ENCODE data around the gene KIF16B.

Gene KIF16B

DNA sequence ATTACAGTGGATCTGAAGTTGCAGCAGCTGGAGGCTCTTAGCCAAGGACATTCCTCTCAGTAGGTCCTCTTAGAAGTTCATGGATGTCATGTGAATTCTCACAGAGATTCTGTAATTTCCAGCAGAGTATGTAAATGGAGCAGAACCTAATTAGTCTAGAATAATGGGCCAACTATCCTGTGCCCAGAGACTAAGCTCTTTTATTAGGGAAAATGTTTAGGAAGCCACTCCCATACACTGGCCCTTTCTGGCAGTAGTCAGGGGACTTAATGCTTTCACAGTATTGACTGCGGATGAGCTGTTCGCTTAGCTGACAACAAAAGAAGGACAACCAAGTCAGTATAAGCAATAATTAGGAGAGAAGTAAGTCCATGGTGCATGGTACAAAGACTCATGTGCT is 43.8 kb upstream of the KIF16B start:
- in situ Hi-C loops (cut with HindIII; ENCODE audit: low pct_ligation_motif_present, low sequenced_read_pairs): no loop called here
- Histone ChIP-seq H3K4me3 (ENCODE audit: low read depth, low read length) (no peak overlapping the region), H3K27ac (no peak overlapping the region), H3K27me3 (replicated peaks) (no peaks in the 10 kb centered on the region), H3K36me3 (replicated peaks) (no peaks in the 10 kb centered on the region)
- DNase-seq: no peak
- TF ChIP-seq CTCF (IDR thresholded peaks at IDR 0.05; ENCODE audit: low read depth, low read length, missing control alignments): no peak

DNA sequence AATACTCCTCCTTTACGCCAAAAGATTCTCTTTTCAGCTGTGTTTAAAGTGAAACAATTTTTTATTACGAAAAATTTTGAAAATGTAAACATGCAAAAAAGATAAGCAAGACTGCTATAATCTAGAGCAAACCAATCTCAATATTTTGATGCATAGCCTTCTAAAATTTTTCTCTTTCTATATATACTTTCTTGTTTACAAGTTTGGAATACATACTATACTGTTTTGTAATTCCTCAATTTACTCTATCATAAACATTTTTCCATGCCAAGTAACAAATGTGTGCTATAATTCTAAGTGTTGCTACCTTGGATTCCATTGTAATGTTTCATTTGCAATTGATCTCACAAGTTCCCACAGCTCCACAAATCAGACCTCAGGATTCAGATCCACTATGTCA is 43.1 kb upstream of the KIF16B start:
- Histone ChIP-seq H3K27ac (no peak overlapping the region), H3K36me3 (replicated peaks) (no peaks in the 10 kb centered on the region), H3K27me3 (replicated peaks) (no peaks in the 10 kb centered on the region), H3K4me3 (ENCODE audit: low read depth, low read length) (no peak overlapping the region)
- no peak for DNase-seq
- in situ Hi-C loops (cut with HindIII; ENCODE audit: low pct_ligation_motif_present, low sequenced_read_pairs): no loop called here
- TF ChIP-seq CTCF (IDR thresholded peaks at IDR 0.05; ENCODE audit: low read depth, low read length, missing control alignments): no peak

DNA sequence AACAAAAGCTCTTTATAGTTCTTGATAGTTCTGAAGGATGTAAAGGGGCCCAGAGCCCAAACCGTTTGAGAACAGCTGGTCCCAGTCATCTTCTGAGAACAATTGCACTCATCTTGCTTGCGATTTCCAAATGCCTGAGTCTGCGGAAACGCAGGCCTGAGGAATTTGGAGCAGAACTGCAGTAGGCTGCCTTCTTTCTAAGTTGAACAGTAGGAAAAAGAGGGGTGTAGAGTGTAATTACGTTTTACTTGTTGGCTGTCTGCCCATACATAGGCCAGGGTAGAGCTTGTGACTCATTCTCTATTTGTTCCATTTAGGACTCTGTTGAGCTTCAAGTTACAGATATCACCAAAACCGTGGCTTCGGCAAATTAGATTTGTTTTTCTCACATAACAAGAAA is 42.0 kb upstream of the KIF16B start:
- peak; percentile 69 for DNase-seq
- Histone ChIP-seq H3K27me3 (replicated peaks) (no peaks in the 10 kb centered on the region), H3K36me3 (replicated peaks) (no peaks in the 10 kb centered on the region), H3K27ac (no peak overlapping the region), H3K4me3 (ENCODE audit: low read depth, low read length) (no peak overlapping the region)
- in situ Hi-C loops (cut with HindIII; ENCODE audit: low pct_ligation_motif_present, low sequenced_read_pairs): no loop called here
- no peak for TF ChIP-seq CTCF (IDR thresholded peaks at IDR 0.05; ENCODE audit: low read depth, low read length, missing control alignments)

GRCh38 chr20:16613954-16614353 is 40.7 kb upstream of the KIF16B start:
- H3K27me3 ChIP-seq (replicated peaks): no peaks in the 10 kb centered on the region
- H3K27ac ChIP-seq: no peak overlapping the region
- TF ChIP-seq CTCF (IDR thresholded peaks at IDR 0.05; ENCODE audit: low read depth, low read length, missing control alignments): no peak
- in situ Hi-C loops (cut with HindIII; ENCODE audit: low pct_ligation_motif_present, low sequenced_read_pairs): no loop called here
- H3K4me3 ChIP-seq (ENCODE audit: low read depth, low read length): no peak overlapping the region
- no peak for DNase-seq
- no peaks in the 10 kb centered on the region for H3K36me3 ChIP-seq (replicated peaks)

- Histone ChIP-seq H3K36me3 (replicated peaks) (no peaks in the 10 kb centered on the region), H3K4me3 (ENCODE audit: low read depth, low read length) (no peak overlapping the region), H3K27ac (no peak overlapping the region), H3K27me3 (replicated peaks) (no peaks in the 10 kb centered on the region)
- no peak for DNase-seq
- in situ Hi-C loops (cut with HindIII; ENCODE audit: low pct_ligation_motif_present, low sequenced_read_pairs): no loop called here
- no peak for TF ChIP-seq CTCF (IDR thresholded peaks at IDR 0.05; ENCODE audit: low read depth, low read length, missing control alignments)
Observed at GRCh38 chr20:16612706-16613105, 39.5 kb upstream of the KIF16B start.

DNA sequence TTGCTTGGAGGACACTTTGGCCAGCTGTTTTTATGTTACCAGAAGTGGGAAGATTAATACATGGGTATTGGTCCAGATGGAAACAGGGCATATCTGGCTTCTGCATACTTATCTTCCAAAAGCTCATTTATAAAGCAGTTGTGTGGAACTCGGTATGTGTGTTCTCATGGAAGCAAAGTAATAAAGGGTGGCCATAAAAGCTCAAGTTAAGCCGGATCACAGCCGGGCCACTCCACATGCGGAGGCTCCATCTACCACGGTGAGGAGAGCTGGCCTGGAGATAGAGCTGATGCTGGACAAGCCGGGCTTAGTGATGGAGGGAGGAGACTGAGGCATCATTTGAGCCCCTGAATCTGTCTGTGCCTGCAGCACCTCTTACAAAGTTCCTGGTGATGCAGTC is 38.6 kb upstream of the KIF16B start:
- no peaks in the 10 kb centered on the region for H3K36me3 ChIP-seq (replicated peaks)
- H3K4me3 ChIP-seq (ENCODE audit: low read depth, low read length): no peak overlapping the region
- no peak for DNase-seq
- H3K27me3 ChIP-seq (replicated peaks): no peaks in the 10 kb centered on the region
- H3K27ac ChIP-seq: no peak overlapping the region
- no peak for TF ChIP-seq CTCF (IDR thresholded peaks at IDR 0.05; ENCODE audit: low read depth, low read length, missing control alignments)
- in situ Hi-C loops (cut with HindIII; ENCODE audit: low pct_ligation_motif_present, low sequenced_read_pairs): no loop called here
